ENCODE data around the gene CATSPER4. TPM values are rescaled to one million over a fixed set of nuclear protein-coding genes. Genes with fewer than 3 reads are reported as not detected.

The CATSPER4 gene
- total RNA-seq, 5 donors from 2014 or later (not counting 1 experiment from before 2014, with no cell fraction given), result not detected

DNA sequence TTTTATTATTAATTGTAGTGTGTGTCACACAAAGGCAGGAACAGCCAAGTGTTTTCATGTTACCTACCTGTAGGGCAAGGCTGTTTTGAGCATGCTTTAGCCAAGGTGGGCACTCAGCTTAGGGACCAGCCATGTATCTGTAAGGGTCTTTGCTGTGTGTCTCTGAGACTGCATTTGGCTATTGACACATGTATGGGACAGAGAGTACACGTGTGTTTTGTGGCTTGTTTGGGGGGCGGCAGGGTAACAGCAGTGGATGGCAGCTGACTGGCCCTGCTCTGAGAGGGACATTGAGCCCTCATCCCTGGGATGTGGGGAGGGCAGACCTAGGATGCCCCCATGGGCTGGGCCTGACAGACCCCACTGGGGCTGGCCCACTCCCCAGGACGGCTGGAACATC lies 6.9 kb downstream of the CATSPER4 start:
- ChIA-PET CTCF (no interaction called here), POLR2A (no interaction called here)
- no peaks in the 10 kb centered on the region for H3K9me3 ChIP-seq
- peaks cover under 1 to 21% of the 10 kb centered on the region in 2 experiments for H3K4me1 ChIP-seq (ENCODE audit: control insufficient read depth in 1 of 2, extremely low read depth in 1 of 2, insufficient read depth in 2 of 2, low read length in 2 of 2)
- H3K4me3 ChIP-seq (ENCODE audit: control insufficient read depth in 1 of 2, extremely low read depth in 1 of 2, low read length in 1 of 2), result no peak overlapping the region
- DNase-seq (no peak), ATAC-seq (replicated peaks in 1 of 4) (no peak)
- Mint-ChIP-seq H3K4me1 (peaks cover 15 to 31% (median 23%) of the 10 kb centered on the region in 3 donors), H3K27ac (no peak overlapping the region), H3K36me3 (no peaks in the 10 kb centered on the region), H3K9me3 (no peaks in the 10 kb centered on the region), H3K27me3 (peaks cover 0 to 2% of the 10 kb centered on the region in 2 donors), H3K4me3 (no peak overlapping the region)
- H3K27me3 ChIP-seq (replicated peaks in 1 of 2; ENCODE audit: control insufficient read depth in 2 of 2, extremely low read depth in 1 of 2, insufficient read depth in 2 of 2, low read length in 1 of 2), result peaks cover 0 to 16% of the 10 kb centered on the region in 2 experiments
- 94% methylated on average over 2 of the region's 3 CpGs for WGBS (ENCODE audit: insufficient coverage)
- H3K36me3 ChIP-seq (ENCODE audit: control insufficient read depth in 2 of 2, extremely low read depth in 1 of 2, insufficient read depth in 1 of 2, low read length in 1 of 2), result no peaks in the 10 kb centered on the region
- no peak overlapping the region for H3K27ac ChIP-seq (ENCODE audit: low read length)

DNA sequence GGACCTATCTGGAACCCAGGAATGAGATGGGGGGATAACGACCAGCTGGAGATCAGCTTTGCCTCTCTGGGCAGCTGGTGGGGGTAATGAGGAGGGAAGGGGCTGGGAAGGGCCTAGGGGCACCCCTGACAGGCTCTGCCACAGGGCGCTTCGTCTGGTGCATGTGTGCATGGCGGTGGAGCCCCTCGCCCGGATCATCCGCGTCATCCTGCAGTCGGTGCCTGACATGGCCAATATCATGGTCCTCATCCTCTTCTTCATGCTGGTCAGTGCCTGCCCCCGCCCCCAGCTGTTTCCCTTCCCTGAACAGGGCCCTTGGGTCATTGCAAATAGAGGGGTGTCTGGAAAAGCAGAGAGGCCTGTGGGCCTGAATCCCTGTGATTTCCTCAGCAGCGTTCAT lies 7.4 kb downstream of the CATSPER4 start:
- Histone ChIP-seq H3K36me3 (ENCODE audit: control insufficient read depth in 2 of 2, extremely low read depth in 1 of 2, insufficient read depth in 1 of 2, low read length in 1 of 2) (no peaks in the 10 kb centered on the region), H3K9me3 (no peaks in the 10 kb centered on the region), H3K4me1 (ENCODE audit: control insufficient read depth in 1 of 2, extremely low read depth in 1 of 2, insufficient read depth in 2 of 2, low read length in 2 of 2) (peaks cover 4 to 26% of the 10 kb centered on the region in 2 experiments), H3K4me3 (ENCODE audit: control insufficient read depth in 1 of 2, extremely low read depth in 1 of 2, low read length in 1 of 2) (no peak overlapping the region), H3K27ac (ENCODE audit: low read length) (no peak overlapping the region), H3K27me3 (replicated peaks in 1 of 2; ENCODE audit: control insufficient read depth in 2 of 2, extremely low read depth in 1 of 2, insufficient read depth in 2 of 2, low read length in 1 of 2) (peaks cover 0 to 16% of the 10 kb centered on the region in 2 experiments)
- Mint-ChIP-seq H3K4me3 (no peak overlapping the region), H3K4me1 (peaks cover 20 to 36% (median 28%) of the 10 kb centered on the region in 3 donors), H3K9me3 (no peaks in the 10 kb centered on the region), H3K27ac (no peak overlapping the region), H3K36me3 (no peaks in the 10 kb centered on the region), H3K27me3 (peaks cover 0 to 2% of the 10 kb centered on the region in 2 donors)
- WGBS (ENCODE audit: insufficient coverage), result 91% methylated on average over 10 of the region's 11 CpGs
- no peak for DNase-seq
- no peak for ATAC-seq (replicated peaks in 1 of 4)
- ChIA-PET CTCF (no interaction called here), POLR2A (no interaction called here)

GRCh38 chr1:26200413-26200812 lies 10.0 kb downstream of the CATSPER4 start:
- no peaks in the 10 kb centered on the region for H3K9me3 Mint-ChIP-seq
- peaks cover 30 to 45% (median 41%) of the 10 kb centered on the region in 3 donors for H3K4me1 Mint-ChIP-seq
- H3K36me3 Mint-ChIP-seq, result no peaks in the 10 kb centered on the region
- H3K4me3 Mint-ChIP-seq, result no peak overlapping the region
- POLR2A ChIA-PET, result no interaction called here
- Histone ChIP-seq H3K4me1 (ENCODE audit: control insufficient read depth in 1 of 2, extremely low read depth in 1 of 2, insufficient read depth in 2 of 2, low read length in 2 of 2) (peaks cover 4 to 30% of the 10 kb centered on the region in 2 experiments), H3K36me3 (ENCODE audit: control insufficient read depth in 2 of 2, extremely low read depth in 1 of 2, insufficient read depth in 1 of 2, low read length in 1 of 2) (no peaks in the 10 kb centered on the region), H3K27me3 (replicated peaks in 1 of 2; ENCODE audit: control insufficient read depth in 2 of 2, extremely low read depth in 1 of 2, insufficient read depth in 2 of 2, low read length in 1 of 2) (peaks cover 0 to 22% of the 10 kb centered on the region in 2 experiments), H3K4me3 (ENCODE audit: control insufficient read depth in 1 of 2, extremely low read depth in 1 of 2, low read length in 1 of 2) (no peak overlapping the region), H3K9me3 (no peaks in the 10 kb centered on the region), H3K27ac (ENCODE audit: low read length) (no peak overlapping the region)
- H3K27ac Mint-ChIP-seq, result peak overlapping the region; percentile 84 to 92
- 96% methylated on average over 2 of the region's 5 CpGs for WGBS (ENCODE audit: insufficient coverage)
- no peaks in the 10 kb centered on the region for H3K27me3 Mint-ChIP-seq
- CTCF ChIA-PET, result no interaction called here
- ATAC-seq (replicated peaks in 1 of 4) (no peak), DNase-seq (no peak)

- peak overlapping the region; percentile 90 to 92 for H3K27ac Mint-ChIP-seq
Observed at GRCh38 chr1:26203642-26204318, 13.4 kb downstream of the CATSPER4 start.

GRCh38 chr1:26210147-26210870 lies 19.9 kb downstream of the CATSPER4 start:
- H3K27me3 ChIP-seq (replicated peaks in 1 of 2; ENCODE audit: control insufficient read depth in 2 of 2, extremely low read depth in 1 of 2, insufficient read depth in 2 of 2, low read length in 1 of 2), result peaks cover 0 to 3% of the 10 kb centered on the region in 2 experiments
- 88% methylated on average over 4 of the region's 5 CpGs for WGBS (ENCODE audit: insufficient coverage)
- no peak for DNase-seq
- no peaks in the 10 kb centered on the region for H3K36me3 Mint-ChIP-seq
- POLR2A ChIA-PET, result no interaction called here
- H3K9me3 Mint-ChIP-seq, result no peaks in the 10 kb centered on the region
- H3K4me1 Mint-ChIP-seq, result no peaks in the 10 kb centered on the region
- no peak overlapping the region for H3K27ac ChIP-seq (ENCODE audit: low read length)
- ATAC-seq (replicated peaks in 1 of 4), result no peak
- H3K27ac Mint-ChIP-seq, result no peak overlapping the region
- H3K4me1 ChIP-seq (ENCODE audit: control insufficient read depth in 1 of 2, extremely low read depth in 1 of 2, insufficient read depth in 2 of 2, low read length in 2 of 2), result no peaks in the 10 kb centered on the region
- no peaks in the 10 kb centered on the region for H3K9me3 ChIP-seq
- no peak overlapping the region for H3K4me3 ChIP-seq (ENCODE audit: control insufficient read depth in 1 of 2, extremely low read depth in 1 of 2, low read length in 1 of 2)
- CTCF ChIA-PET, result interaction anchor here in 1 of 2 donors (1.1 kb wide), 1 partner anchor 40 kb away, joined by 3 read pairs; the partner anchor contains the start of gene ZNF593
- no peak overlapping the region for H3K4me3 Mint-ChIP-seq
- H3K27me3 Mint-ChIP-seq, result no peaks in the 10 kb centered on the region
- H3K36me3 ChIP-seq (ENCODE audit: control insufficient read depth in 2 of 2, extremely low read depth in 1 of 2, insufficient read depth in 1 of 2, low read length in 1 of 2), result no peaks in the 10 kb centered on the region

More at GRCh38 chr1:26203642-26204318, 13.4 kb downstream of the CATSPER4 start:
- H3K36me3 Mint-ChIP-seq, result no peaks in the 10 kb centered on the region
- H3K27me3 Mint-ChIP-seq, result no peaks in the 10 kb centered on the region
- H3K27me3 ChIP-seq (replicated peaks in 1 of 2; ENCODE audit: control insufficient read depth in 2 of 2, extremely low read depth in 1 of 2, insufficient read depth in 2 of 2, low read length in 1 of 2), result peaks cover 0 to 11% of the 10 kb centered on the region in 2 experiments
- no peak for DNase-seq
- H3K4me1 Mint-ChIP-seq, result peaks cover 30 to 45% (median 41%) of the 10 kb centered on the region in 3 donors
- 92% methylated on average over 2 of the region's 9 CpGs for WGBS (ENCODE audit: insufficient coverage)
- ChIA-PET CTCF (no interaction called here), POLR2A (interaction anchor here in 1 of 2 donors (0.6 kb wide), 1 partner anchor 767 kb away, joined by 4 read pairs; no protein-coding TSS in a partner anchor)
- no peaks in the 10 kb centered on the region for H3K9me3 Mint-ChIP-seq
- no peak overlapping the region for H3K4me3 ChIP-seq (ENCODE audit: control insufficient read depth in 1 of 2, extremely low read depth in 1 of 2, low read length in 1 of 2)
- H3K4me3 Mint-ChIP-seq, result no peak overlapping the region
- H3K36me3 ChIP-seq (ENCODE audit: control insufficient read depth in 2 of 2, extremely low read depth in 1 of 2, insufficient read depth in 1 of 2, low read length in 1 of 2), result no peaks in the 10 kb centered on the region
- ATAC-seq (replicated peaks in 1 of 4), result no peak
- H3K9me3 ChIP-seq, result no peaks in the 10 kb centered on the region
- no peak overlapping the region for H3K27ac ChIP-seq (ENCODE audit: low read length)
- peaks cover 4 to 30% of the 10 kb centered on the region in 2 experiments for H3K4me1 ChIP-seq (ENCODE audit: control insufficient read depth in 1 of 2, extremely low read depth in 1 of 2, insufficient read depth in 2 of 2, low read length in 2 of 2)

- no peaks in the 10 kb centered on the region for H3K4me1 Mint-ChIP-seq
- Histone ChIP-seq H3K9me3 (no peaks in the 10 kb centered on the region), H3K36me3 (ENCODE audit: control insufficient read depth in 2 of 2, extremely low read depth in 1 of 2, insufficient read depth in 1 of 2, low read length in 1 of 2) (no peaks in the 10 kb centered on the region), H3K4me1 (ENCODE audit: control insufficient read depth in 1 of 2, extremely low read depth in 1 of 2, insufficient read depth in 2 of 2, low read length in 2 of 2) (no peaks in the 10 kb centered on the region), H3K27ac (ENCODE audit: low read length) (no peak overlapping the region), H3K4me3 (ENCODE audit: control insufficient read depth in 1 of 2, extremely low read depth in 1 of 2, low read length in 1 of 2) (no peak overlapping the region), H3K27me3 (replicated peaks in 1 of 2; ENCODE audit: control insufficient read depth in 2 of 2, extremely low read depth in 1 of 2, insufficient read depth in 2 of 2, low read length in 1 of 2) (no peaks in the 10 kb centered on the region)
- H3K27ac Mint-ChIP-seq, result no peak overlapping the region
- no peak overlapping the region for H3K4me3 Mint-ChIP-seq
- H3K27me3 Mint-ChIP-seq, result no peaks in the 10 kb centered on the region
- POLR2A ChIA-PET, result no interaction called here
- H3K9me3 Mint-ChIP-seq, result no peaks in the 10 kb centered on the region
- CTCF ChIA-PET, result no interaction called here
- H3K36me3 Mint-ChIP-seq, result no peaks in the 10 kb centered on the region
- DNase-seq (no peak), ATAC-seq (replicated peaks in 1 of 4) (no peak)
- WGBS (ENCODE audit: insufficient coverage), result no CpG with 5 or more reads among the region's 5 CpGs
Observed at GRCh38 chr1:26212726-26213125, 22.3 kb downstream of the CATSPER4 start.
